Colonic mucosa (tissue), 4 donors: ENCODE measurements around the gene CSF1R. TPM values are rescaled to one million over a fixed set of nuclear protein-coding genes. Genes with fewer than 3 reads are reported as not detected.

ENCODE experiments used
- DNase-seq: peaks from one replicate; pipeline ENCODE4 v3.0.0-alpha.2; 2020
- H3K27ac ChIP-seq: fragments of 200-600 bp; one replicate; pipeline ENCODE4 v1.8.0; 2021
- H3K27me3 ChIP-seq: fragments of 200-600 bp; one replicate; pipeline ENCODE4 v1.8.0; 2021
- H3K36me3 ChIP-seq: fragments of 200-600 bp; one replicate; pipeline ENCODE4 v1.8.0; 2021
- H3K4me1 ChIP-seq: fragments of 200-600 bp; one replicate; pipeline ENCODE4 v1.8.0; 2021; ENCODE audit warnings: mild to moderate bottlenecking
- H3K4me3 ChIP-seq: fragments of 200-600 bp; one replicate; pipeline ENCODE4 v1.8.0; 2021
- H3K9ac ChIP-seq, 2 donors: one replicate each; pipeline ENCODE4 v1.7.0; 2013; ENCODE audit warnings: control low read depth in 2 of 2, low read depth in 2 of 2, low read length in 2 of 2
- H3K9me3 ChIP-seq: fragments of 200-600 bp; one replicate; pipeline ENCODE4 v1.8.0; 2021
- CTCF ChIP-seq: fragments of 200-600 bp; IDR thresholded peaks from one replicate; pipeline ENCODE4 v1.8.0; 2022; ENCODE audit warnings: antibody characterized with exemption, mild to moderate bottlenecking
- intact Hi-C: fragments of 100-400 bp; cut with DNase I; formaldehyde crosslinking; loops from one replicate; pipeline ENCODE4 v1.14.1; 2022
- total RNA-seq, 2 donors: library from RNA; stranded (reverse); fragmentation: NEBNext Ultra II Directional in 1 of 2; extraction: Animal tissue kit (Norgen Biotek cat#: 25700) in 1 of 2; gene quantifications; one replicate each; pipeline ENCODE4 v1.2.1, GENCODE V29; 2021
- donor health status: healthy.
- donor health status: DM: no; HTN: no; CAD: no.
- donor health status: DM: no; HTN: no; CAD: no.

The CSF1R gene
- total RNA-seq, 2 donors from 2014 or later: 7.2 to 26.1 TPM

GRCh38 chr5:150069672-150070627 is 16.4 kb downstream of the CSF1R start:
- Histone ChIP-seq H3K27me3 (no peaks in the 10 kb centered on the region), H3K4me3 (no peak overlapping the region), H3K27ac (no peak overlapping the region), H3K9ac (no peak overlapping the region), H3K9me3 (no peaks in the 10 kb centered on the region), H3K36me3 (no peaks in the 10 kb centered on the region), H3K4me1 (no peaks in the 10 kb centered on the region)
- intact Hi-C loops: no loop called here
- no peak for DNase-seq
- TF ChIP-seq CTCF: no peak

GRCh38 chr5:150068961-150069645 is 17.3 kb downstream of the CSF1R start:
- H3K9ac ChIP-seq: no peak overlapping the region
- intact Hi-C loops: no loop called here

GRCh38 chr5:150068472-150068871 is 17.9 kb downstream of the CSF1R start:
- intact Hi-C loops: no loop called here

More at GRCh38 chr5:150068961-150069645, 17.3 kb downstream of the CSF1R start:
- DNase-seq: no peak
- H3K4me3 ChIP-seq: no peak overlapping the region
- H3K9me3 ChIP-seq: no peaks in the 10 kb centered on the region
- no peaks in the 10 kb centered on the region for H3K4me1 ChIP-seq
- no peak overlapping the region for H3K27ac ChIP-seq
- H3K27me3 ChIP-seq: no peaks in the 10 kb centered on the region
- TF ChIP-seq CTCF: no peak
- no peaks in the 10 kb centered on the region for H3K36me3 ChIP-seq

GRCh38 chr5:150068071-150068470 is 18.3 kb downstream of the CSF1R start:
- H3K4me1 ChIP-seq: no peaks in the 10 kb centered on the region
- intact Hi-C loops: no loop called here
- H3K27ac ChIP-seq: no peak overlapping the region
- no peak overlapping the region for H3K4me3 ChIP-seq
- H3K27me3 ChIP-seq: no peaks in the 10 kb centered on the region
- DNase-seq: no peak
- no peaks in the 10 kb centered on the region for H3K36me3 ChIP-seq
- TF ChIP-seq CTCF: no peak
- no peaks in the 10 kb centered on the region for H3K9me3 ChIP-seq
- no peak overlapping the region for H3K9ac ChIP-seq

More at GRCh38 chr5:150068472-150068871, 17.9 kb downstream of the CSF1R start:
- no peaks in the 10 kb centered on the region for H3K27me3 ChIP-seq
- no peaks in the 10 kb centered on the region for H3K4me1 ChIP-seq
- no peak overlapping the region for H3K9ac ChIP-seq
- no peak overlapping the region for H3K4me3 ChIP-seq
- H3K36me3 ChIP-seq: no peaks in the 10 kb centered on the region
- DNase-seq: no peak
- no peak overlapping the region for H3K27ac ChIP-seq
- no peaks in the 10 kb centered on the region for H3K9me3 ChIP-seq
- no peak for TF ChIP-seq CTCF

- Histone ChIP-seq H3K4me3 (no peak overlapping the region), H3K4me1 (no peaks in the 10 kb centered on the region), H3K27ac (no peak overlapping the region), H3K27me3 (no peaks in the 10 kb centered on the region), H3K9ac (no peak overlapping the region), H3K9me3 (no peaks in the 10 kb centered on the region), H3K36me3 (no peaks in the 10 kb centered on the region)
- intact Hi-C loops: no loop called here
- TF ChIP-seq CTCF: no peak
- no peak for DNase-seq
Measured at GRCh38 chr5:150067405-150067960, 18.9 kb downstream of the CSF1R start.
